ENCODE results near the gene PERCC1.

GRCh38 chr16:1446296-1447080 lies 15.6 kb downstream of the PERCC1 start:
- TF ChIP-seq POLR2A (IDR thresholded peaks at IDR 0.05) (no peak), CTCF (IDR thresholded peaks at IDR 0.05) (no peak)
